H1 (cell line): Measurements from ENCODE around the gene RAD23B. TPM values are rescaled to one million over a fixed set of nuclear protein-coding genes. Genes with fewer than 3 reads are reported as not detected.

Experiments used
- CTCF ChIA-PET: fragments of 300-600 bp; sonication (Branson Sonifier 250); formaldehyde crosslinking; loops from one replicate; lab custom pipeline; 2021; ENCODE audit not compliant: partially characterized antibody; lab: Charles Lee
- POLR2A ChIA-PET: fragments of 300-600 bp; sonication (Branson Sonifier 250); formaldehyde crosslinking; loops from one replicate; lab custom pipeline; 2021; ENCODE audit warnings: inconsistent platforms; ENCODE audit not compliant: partially characterized antibody; lab: Charles Lee
- DNase-seq, 2 experiments: peaks; one replicate each; pipeline versions ENCODE4 v3.0.0 to v3.0.0-alpha.2; 2010 to 2022; ENCODE audit warnings: low spot score in 2 of 2, low read depth in 1 of 2, mixed read lengths in 1 of 2
- FAIRE-seq: peaks from 2 replicates; lab custom pipeline; 2011; peaks lifted over from hg19 to GRCh38; lab: Jason Lieb, UNC
- H2AFZ ChIP-seq: 2 replicates; pipeline ENCODE4 v1.8.1; 2012; ENCODE audit warnings: low read length, inconsistent platforms
- H2AK5ac ChIP-seq: 2 replicates; pipeline ENCODE4 v1.6.1; 2013; ENCODE audit warnings: low read depth, low read length
- H2BK120ac ChIP-seq: replicated peaks from 2 replicates; pipeline ENCODE3; 2013; ENCODE audit warnings: low read depth, low read length, inconsistent platforms
- H2BK12ac ChIP-seq: 2 replicates; pipeline ENCODE4 v1.6.1; 2013; ENCODE audit warnings: low read depth, low read length
- H2BK15ac ChIP-seq: 2 replicates; pipeline ENCODE4 v1.6.1; 2013; ENCODE audit warnings: low read length
- H2BK20ac ChIP-seq: 2 replicates; pipeline ENCODE4 v1.6.1; 2013; ENCODE audit warnings: low read length
- H2BK5ac ChIP-seq: 2 replicates; pipeline ENCODE4 v1.6.1; 2013; ENCODE audit warnings: low read depth, low read length
- H3K14ac ChIP-seq: 2 replicates; pipeline ENCODE4 v1.6.1; 2013; ENCODE audit warnings: inconsistent platforms; ENCODE audit not compliant: insufficient read length
- H3K18ac ChIP-seq: 2 replicates; pipeline ENCODE4 v1.6.1; 2013; ENCODE audit warnings: low read length; ENCODE audit errors: extremely low read depth
- H3K23ac ChIP-seq: 2 replicates; pipeline ENCODE4 v1.6.1; 2013; ENCODE audit warnings: inconsistent platforms; ENCODE audit not compliant: insufficient read length
- H3K23me2 ChIP-seq: 2 replicates; pipeline ENCODE4 v1.6.1; 2013; ENCODE audit warnings: low read depth, low read length
- H3K27ac ChIP-seq: 2 replicates; pipeline ENCODE4 v1.6.1; 2011; ENCODE audit warnings: low read depth, low read length, inconsistent platforms
- H3K27me3 ChIP-seq, 4 experiments: replicated peaks in 1 of 4; 1 replicate in 1 of 4; 2 replicates in 3 of 4; pipeline versions ENCODE4 v1.6.1 to v1.8.1; 2011 to 2013; ENCODE audit warnings: low read length in 3 of 4, mild to moderate bottlenecking in 3 of 4, inconsistent platforms in 2 of 4, mixed read lengths in 2 of 4, moderate library complexity in 1 of 4; ENCODE audit not compliant: control insufficient read depth in 3 of 4, insufficient read depth in 3 of 4; ENCODE audit errors: extremely low read depth in 1 of 4
- H3K36me3 ChIP-seq, 4 experiments: 2 replicates each; pipeline versions ENCODE4 v1.6.1 to v1.8.1; 2011 to 2013; ENCODE audit warnings: mild to moderate bottlenecking in 4 of 4, low read length in 3 of 4, moderate library complexity in 2 of 4, control low read depth in 1 of 4, inconsistent platforms in 1 of 4; ENCODE audit not compliant: insufficient read depth in 4 of 4, control insufficient read depth in 2 of 4
- H3K4ac ChIP-seq: replicated peaks from 2 replicates; pipeline ENCODE3; 2013; ENCODE audit warnings: low read length, low read depth, mixed read lengths, inconsistent platforms; ENCODE audit not compliant: insufficient read length
- H3K4me1 ChIP-seq, 4 experiments: replicated peaks in 1 of 4; 1 replicate in 1 of 4; 2 replicates in 3 of 4; pipeline versions ENCODE4 v1.6.1 to v1.8.1; 2011 to 2013; ENCODE audit warnings: low read length in 3 of 4, inconsistent platforms in 2 of 4, mixed read lengths in 1 of 4; ENCODE audit not compliant: insufficient read depth in 4 of 4, control insufficient read depth in 3 of 4
- H3K4me2 ChIP-seq, 2 experiments: 2 replicates each; pipeline versions ENCODE4 v1.6.1 to v1.8.1; 2011 to 2013; ENCODE audit warnings: low read depth in 2 of 2, low read length in 2 of 2, control low read depth in 1 of 2, inconsistent platforms in 1 of 2, mild to moderate bottlenecking in 1 of 2; ENCODE audit not compliant: insufficient read depth in 1 of 2
- H3K4me3 ChIP-seq, 4 experiments: fragments of 200-600, 300-600 bp in 1 of 4; sonication (generic), shearing (Covaris generic), sonication (Bioruptor Twin) in 1 of 4; 2 replicates each; pipeline versions ENCODE4 v1.5.1 to v1.8.1; 2011 to 2016; ENCODE audit warnings: low read length in 4 of 4, low read depth in 3 of 4, control low read depth in 2 of 4, inconsistent platforms in 2 of 4, mild to moderate bottlenecking in 2 of 4, mixed read lengths in 1 of 4, moderate library complexity in 1 of 4; ENCODE audit not compliant: insufficient read depth in 2 of 4; ENCODE audit errors: extremely low read depth in 1 of 4
- H3K56ac ChIP-seq: replicated peaks from 2 replicates; pipeline ENCODE3; 2013; ENCODE audit warnings: low read depth, mild to moderate bottlenecking, mixed read lengths, low read length, inconsistent platforms; ENCODE audit not compliant: insufficient read length
- H3K79me1 ChIP-seq: 2 replicates; pipeline ENCODE4 v1.6.1; 2013; ENCODE audit warnings: low read depth, low read length, control low read depth
- H3K79me2 ChIP-seq, 2 experiments: 2 replicates each; pipeline versions ENCODE4 v1.6.1 to v1.8.1; 2012 to 2013; ENCODE audit warnings: low read length in 2 of 2, mild to moderate bottlenecking in 2 of 2, inconsistent platforms in 1 of 2; ENCODE audit not compliant: insufficient read depth in 2 of 2, control insufficient read depth in 1 of 2
- H3K9ac ChIP-seq, 4 experiments: replicated peaks in 1 of 4; 1 replicate in 1 of 4; 2 replicates in 3 of 4; pipeline versions ENCODE4 v1.6.1 to v1.8.1; 2011 to 2013; ENCODE audit warnings: low read depth in 3 of 4, low read length in 3 of 4, control low read depth in 2 of 4, mild to moderate bottlenecking in 2 of 4, moderate library complexity in 2 of 4, inconsistent platforms in 1 of 4; ENCODE audit errors: extremely low read depth in 1 of 4
- H3K9me3 ChIP-seq, 2 experiments: 2 replicates each; pipeline versions ENCODE4 v1.6.1 to v1.8.1; 2012 to 2013; ENCODE audit warnings: mild to moderate bottlenecking in 2 of 2, moderate library complexity in 2 of 2, control low read depth in 1 of 2, inconsistent platforms in 1 of 2, low read depth in 1 of 2, low read length in 1 of 2, mixed read lengths in 1 of 2; ENCODE audit not compliant: insufficient read depth in 2 of 2
- H4K20me1 ChIP-seq, 2 experiments: replicated peaks in 1 of 2; 2 replicates each; pipeline versions ENCODE3 to v1.8.1; 2011 to 2013; ENCODE audit warnings: inconsistent platforms in 2 of 2, low read length in 2 of 2, mild to moderate bottlenecking in 1 of 2; ENCODE audit not compliant: insufficient read depth in 2 of 2, control insufficient read depth in 1 of 2
- H4K5ac ChIP-seq: 2 replicates; pipeline ENCODE4 v1.6.1; 2013; ENCODE audit warnings: low read length, low read depth, mixed read lengths, inconsistent platforms; ENCODE audit not compliant: insufficient read length
- H4K8ac ChIP-seq: 2 replicates; pipeline ENCODE4 v1.8.0; 2013; ENCODE audit warnings: mild to moderate bottlenecking, moderate library complexity, low read length, inconsistent platforms; ENCODE audit not compliant: insufficient read depth; ENCODE audit errors: extremely low read depth
- H4K91ac ChIP-seq: replicated peaks from 2 replicates; pipeline ENCODE3; 2013; ENCODE audit warnings: low read length, mixed read lengths, inconsistent platforms; ENCODE audit not compliant: insufficient read length
- BRCA1 ChIP-seq: IDR thresholded peaks from 2 replicates; pipeline ENCODE4 v1.6.1; 2012; ENCODE audit warnings: low read depth, low read length, improper control_type of control experiment
- CHD1 ChIP-seq: IDR thresholded peaks from 2 replicates; pipeline ENCODE4 v1.6.1; 2012; ENCODE audit warnings: low read depth, low read length, improper control_type of control experiment
- CHD2 ChIP-seq: IDR thresholded peaks from 2 replicates; pipeline ENCODE4 v1.6.1; 2012; ENCODE audit warnings: low read length, improper control_type of control experiment
- EGR1 ChIP-seq: IDR thresholded peaks from 2 replicates; pipeline ENCODE4 v1.6.1; 2011; ENCODE audit warnings: low read depth, low read length, borderline replicate concordance
- HDAC2 ChIP-seq, 2 experiments: fragments of 300-600 bp in 1 of 2; sonication (generic) in 1 of 2; IDR thresholded peaks; 2 replicates each; pipeline ENCODE4 v1.6.1; 2011 to 2012; ENCODE audit warnings: low read depth in 2 of 2, low read length in 2 of 2, mild to moderate bottlenecking in 2 of 2, moderate library complexity in 2 of 2, borderline replicate concordance in 1 of 2, inconsistent platforms in 1 of 2
- RBBP5 ChIP-seq: IDR thresholded peaks from 2 replicates; pipeline ENCODE4 v1.7.1; 2012; ENCODE audit warnings: low read depth, mild to moderate bottlenecking, inconsistent platforms, low read length, moderate library complexity, borderline replicate concordance
- SIX5 ChIP-seq: IDR thresholded peaks from 2 replicates; pipeline ENCODE4 v1.6.1; 2011; ENCODE audit warnings: mild to moderate bottlenecking, low read depth, low read length
- WGBS, 2 experiments: shearing (Covaris generic) in 1 of 2; methylation state at CpG; one replicate each; pipeline versions ENCODE4 v1.1.6 to v1.1.7; 2013 to 2015; ENCODE audit warnings: low lambda C conversion rate in 2 of 2, mixed read lengths in 2 of 2, inconsistent platforms in 1 of 2, low coverage in 1 of 2, missing lambda C conversion rate in 1 of 2; ENCODE audit not compliant: insufficient replicate concordance in 2 of 2, insufficient coverage in 1 of 2, insufficient read length in 1 of 2; ENCODE audit errors: extremely low coverage in 1 of 2, missing lambda C conversion rate in 1 of 2; 5-methylcytosine and 5-hydroxymethylcytosine counted together
- polyA plus RNA-seq, 7 experiments: library from polyadenylated mRNA; depleted of rRNA in 3 of 7; stranded (reverse) in 5 of 7; unstranded in 2 of 7; fragments of >200 nt in 5 of 7; fragments of 200-250 nt in 2 of 7; gene quantifications; 1 replicate in 5 of 7; 2 replicates in 1 of 7; 4 replicates in 1 of 7; pipeline versions ENCODE4 v1.2.1 to v1.2.3, GENCODE V29; 2011 to 2013; ENCODE audit warnings: missing spikeins in 2 of 7, mixed read lengths in 2 of 7
- total RNA-seq: library from RNA; stranded (reverse); fragmentation: NEBNext Ultra II Directional; extraction: Animal tissue kit (Norgen Biotek cat#: 25700); gene quantifications from 2 replicates; pipeline ENCODE4 v1.2.1, GENCODE V29; 2021

RAD23B gene
- total and polyA plus RNA-seq, 2 of the 8 experiments (the other 6 are each of a cell fraction or from before 2014, with no cell fraction given), result 97.1 to 165 TPM

GRCh38 chr9:107288701-107289100 lies 5.6 kb downstream of the RAD23B start:
- Histone ChIP-seq H2BK15ac (no peak overlapping the region), H3K23ac (no peak overlapping the region), H3K14ac (no peak overlapping the region), H3K18ac (no peak overlapping the region), H3K4me1 (peaks cover 0 to 19% (median 4%) of the 10 kb centered on the region in 4 experiments; a peak in 4 of 7 replicates), H3K79me2 (peaks cover 73 to 98% of the 10 kb centered on the region in 2 experiments), H3K23me2 (no peaks in the 10 kb centered on the region), H3K4me3 (no peak overlapping the region), H3K27me3 (no peaks in the 10 kb centered on the region), H2BK12ac (no peak overlapping the region), H2AFZ (no peak overlapping the region), H3K79me1 (no peaks in the 10 kb centered on the region; the same call in 1 of the 2 replicates), H2AK5ac (no peak overlapping the region), H3K56ac (no peak overlapping the region), H4K8ac (no peak overlapping the region), H2BK5ac (no peak overlapping the region), H4K91ac (no peak overlapping the region), H3K4ac (no peak overlapping the region), H4K5ac (no peak overlapping the region), H2BK120ac (no peak overlapping the region), H3K4me2 (no peak overlapping the region; a peak in 1 of 4 replicates), H3K9me3 (no peaks in the 10 kb centered on the region), H3K36me3 (no peaks in the 10 kb centered on the region; a peak in 1 of 8 replicates), H3K27ac (no peak overlapping the region), H3K9ac (no peak overlapping the region), H4K20me1 (peaks cover 28 to 37% of the 10 kb centered on the region in 2 experiments), H2BK20ac (no peak overlapping the region)
- CTCF ChIA-PET, result interaction anchor here (0.9 to 2.1 kb wide), 2 partner anchors 28 to 52 kb away, joined by 3 to 6 read pairs; no protein-coding TSS in a partner anchor
- no peak for DNase-seq
- no peak for FAIRE-seq
- WGBS, 2 experiments, result 86% methylated on average over 1 of the region's 1 CpG; no CpG with 5 or more reads in 1 of the 2 experiments
- POLR2A ChIA-PET, result interaction anchor here (0.7 to 1.3 kb wide), 4 partner anchors 16 to 155 kb away, joined by 3 to 5 read pairs (median 4); no protein-coding TSS in a partner anchor
- TF ChIP-seq EGR1 (no peak), CHD2 (no peak), HDAC2 (IDR thresholded peaks at IDR 0.05; ENCODE audit: borderline replicate concordance in 1 of 2, low read depth in 2 of 2, low read length in 2 of 2) (no peak), BRCA1 (no peak), RBBP5 (no peak), CHD1 (no peak), SIX5 (no peak)
